HL-60/S4 treated with phorbol 12-myristate 13-acetate at 8.2 ng/mL for 4 days and 3 days (cell line): ENCODE measurements around the gene INTS14.

Experiments used
- in situ Hi-C: fragments of 300-500 bp; cut with MboI; formaldehyde crosslinking; loops from 2 replicates; pipeline ENCODE4 v1.15.0; 2022; ENCODE audit warnings: low sequenced_read_pairs

The INTS14 gene

DNA sequence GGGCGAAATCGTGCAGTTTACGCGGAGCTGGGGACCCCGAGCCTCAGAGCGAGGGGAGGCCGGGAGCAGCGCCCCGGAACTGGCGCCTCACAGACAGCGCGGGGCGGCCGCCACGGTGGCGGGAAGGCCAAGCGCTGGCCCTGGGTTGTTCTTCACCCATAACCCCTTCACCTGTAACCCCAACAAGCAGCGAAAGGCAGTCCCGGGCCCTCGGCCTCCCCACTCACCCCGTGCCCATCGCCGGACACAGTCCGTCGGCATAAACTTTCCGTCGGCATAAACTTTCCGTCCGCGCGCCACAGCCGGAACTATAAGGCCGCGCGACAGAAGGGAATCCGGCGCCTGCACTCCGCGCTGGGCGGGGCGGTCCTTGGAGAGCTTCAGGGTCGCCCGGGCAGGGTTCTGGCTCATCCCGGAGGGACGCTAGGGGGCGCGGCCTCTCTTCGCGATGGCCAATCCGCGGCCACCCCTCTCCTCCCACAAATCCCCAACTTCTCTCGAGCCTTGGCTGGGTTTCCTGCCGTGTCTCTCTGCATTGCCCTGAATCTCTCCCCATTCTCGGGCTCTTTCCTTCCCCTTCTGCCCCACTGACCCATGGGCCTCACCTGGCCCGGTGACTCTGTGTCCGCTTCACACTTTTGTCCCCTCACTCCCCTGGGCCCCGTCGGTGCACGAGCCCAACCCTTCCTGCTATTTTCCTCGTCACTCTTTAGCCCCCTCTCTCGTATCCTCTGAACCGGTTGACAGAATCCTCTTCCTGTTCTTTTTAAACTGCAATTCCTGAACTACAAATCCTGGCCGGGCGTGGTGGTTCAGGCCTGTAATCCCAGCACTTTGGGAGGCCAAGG is at the start of gene INTS14:
INTS14 (minus strand) TSS at position 261 of the 848 bp plus-strand sequence. CDS start 3,751 bp downstream, outside the sequence.
- in situ Hi-C loops, result no loop called here

DNA sequence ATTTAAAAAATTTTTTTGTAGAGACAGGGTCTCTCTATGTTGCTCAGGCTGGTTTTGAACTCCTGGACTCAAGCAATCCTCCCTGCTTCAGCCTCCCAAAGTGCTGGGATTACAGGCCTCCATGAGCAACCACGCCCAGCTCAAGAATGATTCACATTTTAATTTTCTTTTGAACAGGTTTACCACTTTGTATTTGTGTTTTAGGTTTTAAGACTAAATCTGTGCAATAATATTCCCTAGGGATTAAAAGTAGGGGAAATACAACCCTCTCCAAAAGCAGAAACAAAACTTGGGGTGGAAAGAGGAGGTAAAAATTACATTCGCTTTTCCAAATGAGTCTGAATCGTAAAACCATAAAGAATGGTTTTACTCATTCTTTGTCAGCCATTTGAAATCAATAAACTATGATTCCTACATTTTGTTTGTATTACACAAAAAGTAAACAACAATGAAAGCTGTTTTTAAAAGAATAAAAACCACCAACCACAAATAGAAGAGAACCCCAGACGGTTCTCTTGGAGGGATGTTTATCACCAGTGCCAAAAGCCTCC is 48.6 kb upstream of the INTS14 start:
- in situ Hi-C loops, result no loop called here

DNA sequence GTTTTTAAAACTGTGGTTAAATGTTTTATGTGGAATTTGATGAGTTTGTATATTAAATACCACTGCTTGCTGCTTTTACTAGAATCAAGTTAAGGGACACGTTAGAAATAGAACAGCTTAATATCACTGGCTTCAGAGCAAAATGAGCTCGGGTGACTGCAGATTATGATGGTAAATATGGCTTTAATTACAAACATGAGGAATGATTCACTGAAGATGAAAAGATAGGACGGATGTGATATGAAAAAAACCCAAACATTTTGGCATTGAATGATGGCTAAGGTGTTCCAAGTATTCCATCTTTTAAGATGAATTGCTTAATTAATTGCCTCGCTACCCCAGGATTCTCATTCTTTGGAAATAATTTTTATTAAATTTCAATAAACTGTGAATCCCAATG is 44.5 kb upstream of the INTS14 start:
- in situ Hi-C loops, result no loop called here

DNA sequence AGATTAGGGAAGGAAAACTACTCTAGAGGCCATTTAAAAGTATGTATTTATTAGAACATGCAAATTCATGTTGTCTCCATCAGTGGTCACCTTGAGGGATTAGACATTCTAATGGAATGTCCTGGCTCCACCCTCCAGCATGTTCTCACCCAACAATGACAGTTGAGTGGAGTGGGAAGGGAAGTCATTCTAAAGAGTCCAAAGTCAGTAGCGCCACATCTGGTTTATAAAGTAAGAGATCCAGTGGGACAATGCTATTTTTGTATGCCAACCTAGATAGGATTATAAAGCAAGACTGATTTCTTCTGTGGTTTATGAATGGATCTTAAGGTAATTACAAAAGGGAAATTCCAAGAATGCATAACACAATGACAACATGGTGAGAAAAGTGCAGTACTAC is 44.1 kb upstream of the INTS14 start:
- in situ Hi-C loops, result no loop called here

DNA sequence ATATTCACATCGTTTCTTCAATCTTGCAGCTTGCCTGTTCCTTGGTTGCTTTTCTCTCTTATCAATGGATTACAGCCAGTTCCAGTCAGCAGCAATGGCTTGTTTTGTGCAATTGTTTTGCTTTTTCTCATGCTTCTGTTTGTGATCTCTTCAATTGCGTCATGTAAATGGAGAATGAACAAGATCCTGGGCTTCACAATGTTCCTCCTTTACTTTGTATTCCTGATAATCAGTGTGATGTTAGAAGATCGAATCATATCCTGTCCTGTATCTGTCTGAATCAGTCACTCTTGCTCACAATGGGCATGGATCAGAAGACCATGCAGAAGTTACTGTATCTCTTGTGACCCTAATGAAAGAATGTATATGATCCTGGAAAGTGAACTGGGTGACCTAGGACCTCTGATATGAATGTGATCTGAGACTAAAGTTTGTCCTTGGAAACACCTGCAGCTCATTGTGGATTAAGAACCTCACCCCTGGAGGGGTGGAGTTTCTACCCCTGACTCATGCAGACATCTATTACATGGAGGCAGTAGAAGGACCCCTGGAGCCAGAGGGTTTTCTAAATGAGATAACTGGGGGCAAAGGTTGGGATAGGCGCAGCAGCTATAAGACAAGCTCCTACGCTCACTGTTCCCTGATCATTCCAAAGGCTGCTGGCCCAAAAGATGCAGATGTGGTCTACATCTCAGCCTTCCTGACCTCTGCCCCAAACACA is 43.0 kb upstream of the INTS14 start:
- in situ Hi-C loops, result no loop called here

DNA sequence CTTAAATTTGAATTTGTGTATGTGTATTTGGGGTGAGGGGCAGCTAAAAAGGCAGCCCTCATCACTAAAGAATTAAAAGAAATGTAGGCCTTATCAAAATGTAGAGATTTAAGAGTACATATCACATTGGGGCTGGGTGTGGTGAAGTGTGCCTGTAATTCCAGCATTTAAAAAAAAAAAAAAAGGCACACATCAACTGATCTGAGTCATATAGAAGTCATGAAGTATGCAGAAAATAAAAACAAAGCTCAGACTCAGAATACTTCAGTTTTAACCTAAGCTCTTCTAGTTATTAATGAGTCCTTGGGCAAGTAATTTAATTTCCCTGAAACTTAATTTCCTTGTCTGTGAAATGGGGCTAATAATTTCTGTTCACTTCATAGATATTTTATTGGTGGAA is 42.4 kb upstream of the INTS14 start:
- in situ Hi-C loops, result no loop called here

DNA sequence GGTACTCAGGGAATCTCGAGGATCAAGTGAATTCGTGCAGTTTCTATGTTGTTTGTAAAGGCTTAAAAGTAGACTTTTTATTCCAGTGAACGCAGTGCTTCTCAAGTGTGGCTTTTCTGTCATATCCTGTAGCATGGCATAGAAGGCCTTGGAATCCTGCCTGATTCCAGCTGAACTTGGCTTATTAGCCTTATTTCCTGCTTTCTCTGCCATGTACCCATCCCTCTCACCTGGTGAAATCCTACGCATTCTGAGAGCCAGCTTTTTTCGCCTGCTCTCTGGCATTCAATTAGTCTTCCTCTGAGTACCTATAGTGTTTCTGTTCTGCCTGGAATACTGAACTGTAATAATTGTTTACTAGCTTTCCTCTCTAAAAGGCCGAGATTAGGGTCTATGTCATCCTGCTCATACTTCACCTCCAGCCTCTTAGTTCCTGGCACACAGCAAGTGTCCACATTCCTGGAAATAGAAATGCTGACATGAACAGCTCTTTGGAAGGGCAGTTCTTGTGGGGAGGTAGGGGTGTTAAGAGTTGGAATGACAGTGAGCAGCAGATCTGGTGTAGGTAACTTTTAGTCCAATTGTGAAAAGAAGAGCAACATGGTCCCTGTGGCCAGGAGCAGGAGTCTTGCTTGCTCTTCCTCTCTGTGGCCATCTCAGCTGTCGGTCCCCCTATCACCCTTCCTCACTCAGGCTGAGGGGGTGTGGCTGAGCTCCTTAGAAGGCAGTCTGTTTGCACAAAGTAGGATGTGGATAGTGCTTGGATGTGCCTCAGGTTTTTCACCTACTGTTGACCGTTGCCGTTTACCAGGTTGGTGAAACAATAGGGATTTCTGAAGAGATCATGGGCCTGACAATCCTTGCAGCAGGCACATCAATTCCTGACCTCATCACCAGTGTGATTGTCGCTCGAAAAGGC is 41.2 kb upstream of the INTS14 start:
- in situ Hi-C loops, result no loop called here

DNA sequence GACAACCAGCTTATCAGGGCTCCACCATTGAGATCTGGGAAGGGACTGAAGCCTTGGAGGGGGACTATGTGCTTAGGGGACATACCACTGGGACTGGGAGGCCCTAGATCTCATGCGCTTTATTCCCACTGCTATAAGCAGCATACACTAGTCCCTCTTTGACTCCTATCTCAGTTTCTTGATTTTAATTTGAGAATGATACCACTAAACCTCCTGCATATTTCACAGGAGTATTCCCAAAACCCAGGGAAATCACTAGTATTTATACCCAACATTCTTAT is 40.1 kb upstream of the INTS14 start:
- in situ Hi-C loops, result no loop called here

DNA sequence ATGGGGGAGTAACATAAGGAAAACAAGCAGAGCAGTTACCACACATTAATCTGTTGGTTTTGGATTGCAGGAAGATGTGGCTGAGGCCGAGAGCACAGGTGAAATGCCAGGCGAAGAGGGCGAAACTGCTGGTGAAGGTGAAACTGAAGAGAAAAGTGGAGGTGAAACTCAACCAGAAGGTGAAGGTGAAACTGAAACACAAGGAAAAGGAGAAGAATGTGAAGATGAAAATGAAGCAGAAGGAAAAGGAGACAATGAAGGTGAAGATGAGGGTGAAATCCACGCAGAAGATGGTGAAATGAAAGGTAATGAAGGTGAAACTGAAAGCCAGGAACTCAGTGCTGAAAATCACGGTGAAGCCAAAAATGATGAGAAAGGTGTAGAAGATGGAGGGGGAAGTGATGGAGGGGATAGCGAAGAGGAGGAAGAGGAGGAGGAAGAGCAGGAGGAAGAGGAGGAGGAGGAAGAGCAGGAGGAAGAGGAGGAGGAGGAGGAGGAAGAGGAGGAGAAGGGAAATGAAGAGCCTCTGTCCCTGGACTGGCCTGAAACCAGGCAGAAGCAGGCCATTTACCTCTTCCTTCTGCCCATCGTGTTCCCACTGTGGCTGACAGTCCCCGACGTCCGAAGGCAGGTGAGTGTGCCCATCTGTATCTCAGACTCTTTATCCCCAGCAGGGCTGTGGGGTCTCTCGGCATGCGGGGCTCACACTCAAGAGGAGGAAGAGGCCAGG is 39.5 kb upstream of the INTS14 start:
- in situ Hi-C loops, result no loop called here

DNA sequence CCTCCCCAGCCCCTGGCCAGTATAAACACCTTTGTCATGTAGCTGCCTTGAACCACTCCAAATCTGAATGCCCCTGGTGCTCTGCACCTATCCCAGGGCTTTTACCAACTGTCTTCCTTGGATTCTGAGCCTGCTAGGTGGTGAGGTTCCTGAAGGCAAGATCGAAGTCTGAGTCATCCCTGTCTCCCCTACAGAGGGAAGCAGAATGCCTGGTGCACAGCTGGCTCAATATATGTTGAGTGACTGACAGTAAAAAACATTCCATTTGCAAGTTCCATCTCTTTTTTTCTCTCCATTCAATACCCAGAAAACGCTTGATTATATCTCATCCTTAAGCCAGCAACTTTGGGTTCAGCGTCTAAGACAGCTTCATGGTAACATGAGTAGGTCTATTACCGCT is 35.6 kb upstream of the INTS14 start:
- in situ Hi-C loops, result no loop called here

DNA sequence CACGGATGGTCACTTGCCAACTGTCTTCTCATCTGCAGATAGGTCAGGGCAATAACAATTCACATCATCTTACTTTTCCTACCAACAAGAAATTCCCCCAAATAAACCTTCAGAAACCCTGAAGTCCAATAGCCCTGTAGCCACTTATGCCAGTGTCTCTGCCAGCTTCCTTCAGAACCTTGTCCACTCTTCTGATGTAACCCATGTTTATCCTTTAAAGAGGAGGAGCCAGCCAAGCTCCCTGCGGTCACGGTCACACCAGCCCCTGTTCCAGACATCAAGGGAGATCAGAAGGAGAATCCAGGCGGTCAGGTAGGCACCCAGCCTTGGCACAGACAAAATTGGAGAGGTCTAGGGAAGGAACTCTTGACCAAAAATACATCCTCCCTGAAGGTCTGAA is 34.5 kb upstream of the INTS14 start:
- in situ Hi-C loops, result no loop called here

DNA sequence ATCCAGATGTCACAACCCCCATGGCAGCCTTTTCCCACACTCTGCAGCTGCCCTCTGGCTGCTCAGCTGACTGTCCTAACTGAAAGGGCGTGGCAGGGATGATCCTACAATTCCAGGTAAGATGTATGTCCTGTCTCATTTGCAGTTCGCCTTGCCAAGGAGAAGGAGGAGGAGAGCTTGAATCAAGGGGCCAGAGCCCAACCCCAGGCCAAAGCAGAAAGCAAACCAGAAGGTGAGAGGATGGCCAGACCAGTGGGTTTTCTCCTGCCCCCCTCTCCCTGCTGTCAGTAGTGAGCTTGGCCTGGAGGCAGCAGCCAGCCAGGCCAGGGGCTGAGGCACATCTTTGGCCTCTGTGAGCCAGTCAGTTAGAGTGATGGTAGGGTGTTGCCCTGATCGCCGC is 33.4 kb upstream of the INTS14 start:
- in situ Hi-C loops, result no loop called here

DNA sequence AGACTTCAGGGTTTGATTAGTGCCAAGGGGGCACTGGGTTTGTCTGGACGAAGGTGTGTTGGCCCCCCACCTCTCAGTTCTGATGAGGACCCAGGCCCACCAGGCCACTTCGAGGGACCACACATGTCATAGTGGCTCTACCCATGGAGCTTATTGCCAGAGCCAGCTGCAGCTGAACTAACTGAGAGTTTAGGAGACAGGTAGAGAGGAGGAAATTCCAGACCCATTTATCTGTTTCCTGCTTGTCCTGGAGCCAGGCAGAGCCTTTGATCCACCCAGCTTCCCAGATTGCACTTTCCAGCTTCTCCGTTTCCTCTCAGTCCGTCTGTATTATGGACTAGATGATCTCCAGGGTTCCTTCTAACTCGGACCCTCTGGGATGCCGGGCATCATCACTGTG is 31.7 kb upstream of the INTS14 start:
- in situ Hi-C loops, result no loop called here

DNA sequence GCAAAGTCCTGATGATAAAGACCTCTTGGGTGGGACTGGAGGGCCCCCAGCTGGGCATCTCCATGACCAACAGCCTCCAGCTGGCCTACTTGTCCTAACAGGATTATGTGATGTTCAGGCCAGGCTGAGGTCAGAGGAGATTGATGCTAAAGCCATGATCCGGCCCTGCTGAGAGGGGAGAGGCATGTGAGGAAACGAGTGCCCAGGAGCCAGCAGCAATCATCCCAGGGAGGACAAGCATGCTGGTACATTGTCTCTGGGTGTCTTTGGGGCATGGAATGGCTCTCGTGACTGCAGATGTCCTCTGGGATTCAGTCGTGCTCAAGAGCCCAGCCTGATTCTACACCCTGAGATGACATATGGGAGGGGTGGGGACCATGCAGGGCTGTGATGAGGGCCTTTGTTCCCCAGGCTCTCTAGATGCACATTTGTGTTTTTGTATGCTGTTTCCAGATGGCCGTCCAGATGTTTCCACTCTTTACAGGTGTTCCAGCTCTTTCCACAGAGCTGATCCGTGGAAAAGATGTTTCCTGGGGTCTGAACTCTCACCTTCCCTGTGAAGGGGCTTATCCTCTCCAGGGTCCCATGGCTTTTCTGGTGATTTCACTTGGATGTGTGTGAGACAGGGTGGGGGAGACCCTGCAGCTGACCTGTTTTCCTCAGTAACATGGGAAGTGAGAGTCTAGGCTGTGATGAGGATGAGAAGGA is 31.0 kb upstream of the INTS14 start:
- in situ Hi-C loops, result no loop called here

DNA sequence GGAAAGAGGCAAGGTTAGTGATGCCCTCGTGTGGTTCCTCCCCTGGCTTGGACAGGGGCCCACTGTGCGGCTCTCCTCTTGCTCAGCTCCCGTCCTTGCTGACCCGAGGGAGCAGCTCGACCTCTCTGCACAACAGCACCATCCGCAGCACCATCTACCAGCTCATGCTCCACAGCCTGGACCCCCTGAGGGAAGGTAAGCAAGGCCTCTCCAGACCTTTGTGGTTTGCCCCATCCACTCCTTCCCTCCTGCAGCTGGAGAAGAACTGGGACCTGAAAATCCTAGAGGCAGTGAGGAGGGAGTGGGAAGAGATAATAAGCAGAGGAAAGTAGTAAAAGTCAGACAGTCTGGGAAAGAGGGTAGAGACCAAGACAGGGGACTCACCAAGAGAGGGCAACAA is 28.6 kb upstream of the INTS14 start:
- in situ Hi-C loops, result no loop called here

DNA sequence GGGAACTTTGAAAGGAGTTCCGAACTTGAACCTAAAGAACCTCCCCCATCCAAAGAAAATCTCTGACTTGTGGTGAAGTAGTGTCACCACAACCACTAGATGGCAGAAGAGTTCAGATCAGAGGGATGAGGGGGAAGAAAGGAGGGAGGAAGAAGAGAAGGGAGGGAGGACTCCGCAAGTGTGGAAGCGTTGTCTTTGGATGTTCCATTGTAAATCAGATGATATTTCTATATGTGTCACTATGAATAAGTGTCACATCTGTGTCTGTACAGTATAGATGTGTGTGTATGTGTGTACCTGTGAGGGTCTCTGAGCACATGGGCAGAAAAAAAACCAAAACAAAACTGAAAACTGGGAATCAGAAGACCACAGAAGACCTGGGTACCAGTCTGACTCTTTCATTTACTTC is 27.8 kb upstream of the INTS14 start:
- in situ Hi-C loops, result no loop called here

DNA sequence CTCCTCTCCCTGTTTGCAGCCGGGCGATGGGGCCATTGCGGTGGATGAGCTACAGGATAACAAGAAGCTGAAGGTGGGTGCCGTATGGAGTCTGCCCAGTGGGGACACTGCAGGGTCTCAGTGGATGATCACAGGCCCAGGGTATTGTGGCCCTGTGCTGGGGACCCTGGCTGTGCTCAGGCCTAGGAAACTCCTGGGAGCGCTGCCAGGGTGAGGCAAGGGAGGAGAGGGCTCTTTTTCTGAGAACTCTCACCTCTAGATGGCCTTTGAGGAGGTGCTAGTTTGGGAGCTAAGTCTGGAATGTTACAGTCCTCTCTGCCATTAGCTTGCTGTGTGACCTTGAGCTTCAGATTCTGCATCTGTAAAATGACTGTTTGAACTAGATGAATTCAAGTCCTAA is 27.2 kb upstream of the INTS14 start:
- in situ Hi-C loops, result no loop called here

DNA sequence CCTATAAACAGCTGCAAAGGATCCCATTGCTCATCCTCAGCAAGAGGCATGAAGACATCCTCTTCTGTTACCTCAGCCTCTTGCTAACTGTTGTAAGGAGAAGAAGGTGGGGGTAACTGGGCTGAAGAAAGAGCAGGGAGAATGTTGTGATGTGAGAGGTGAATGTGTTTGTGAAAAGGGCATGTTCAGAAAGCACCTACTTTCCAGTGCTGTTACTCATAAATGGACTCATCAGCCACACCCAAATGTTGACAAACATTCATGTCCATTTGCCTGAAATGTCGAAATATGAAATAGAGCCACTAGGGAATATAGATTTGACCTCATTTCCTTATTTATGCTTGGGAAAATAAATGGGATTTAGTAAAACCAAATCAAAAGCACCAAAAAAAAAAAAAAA is 23.4 kb upstream of the INTS14 start:
- in situ Hi-C loops, result no loop called here

DNA sequence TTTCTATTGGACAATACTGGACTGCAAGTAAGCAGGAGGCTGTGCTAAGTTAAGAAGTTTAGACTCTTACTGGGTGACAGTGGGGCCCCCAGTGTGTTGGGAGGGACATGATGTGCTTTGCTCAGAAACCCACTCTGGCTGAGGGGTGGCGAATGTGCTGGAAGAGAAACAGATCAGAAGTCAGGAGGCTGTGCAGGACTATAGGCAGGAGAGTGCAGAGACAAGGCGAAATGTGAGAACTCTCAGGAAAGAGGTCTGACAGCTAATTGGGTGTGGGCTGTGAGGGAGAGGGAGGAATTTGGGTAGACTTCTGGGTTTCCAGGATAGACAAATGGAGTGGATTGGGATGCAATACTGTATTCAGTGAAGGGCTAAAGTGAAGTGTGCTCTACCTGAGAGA is 22.8 kb upstream of the INTS14 start:
- in situ Hi-C loops, result no loop called here

DNA sequence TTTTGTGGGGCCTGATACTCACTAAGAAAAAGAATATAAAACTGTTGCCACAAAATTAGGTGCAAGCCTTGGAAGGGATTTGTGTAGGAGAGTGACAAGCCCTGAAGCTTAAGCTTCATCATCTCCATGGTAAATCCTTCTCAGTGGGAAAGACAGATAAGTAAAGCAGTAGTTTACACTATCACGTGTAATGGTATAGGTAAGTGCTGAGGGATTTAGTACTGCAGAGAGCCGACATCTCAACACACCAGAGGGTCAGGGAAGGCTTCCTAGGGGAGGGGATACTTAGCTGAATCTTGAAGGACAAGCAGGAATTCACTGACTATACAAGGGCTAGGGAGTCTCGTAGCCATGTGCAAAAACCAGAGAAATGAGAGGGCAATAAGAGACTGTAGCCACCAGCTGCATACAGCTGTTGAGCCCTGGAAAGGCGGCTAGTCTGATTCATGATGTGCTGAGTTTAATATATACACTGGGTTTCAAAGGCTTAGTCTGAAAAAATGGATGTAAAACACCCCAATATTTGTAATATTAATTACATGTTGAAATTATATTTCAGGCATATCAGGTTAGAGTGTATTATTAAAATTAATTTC is 21.9 kb upstream of the INTS14 start:
- in situ Hi-C loops, result no loop called here
